Measurements from ENCODE around the gene MEIKIN. TPM values are rescaled to one million over a fixed set of nuclear protein-coding genes. Genes with fewer than 3 reads are reported as not detected.

MEIKIN gene
- total RNA-seq, 4 donors from 2014 or later: 0.60 to 14.8 TPM; not detected in 2

DNA sequence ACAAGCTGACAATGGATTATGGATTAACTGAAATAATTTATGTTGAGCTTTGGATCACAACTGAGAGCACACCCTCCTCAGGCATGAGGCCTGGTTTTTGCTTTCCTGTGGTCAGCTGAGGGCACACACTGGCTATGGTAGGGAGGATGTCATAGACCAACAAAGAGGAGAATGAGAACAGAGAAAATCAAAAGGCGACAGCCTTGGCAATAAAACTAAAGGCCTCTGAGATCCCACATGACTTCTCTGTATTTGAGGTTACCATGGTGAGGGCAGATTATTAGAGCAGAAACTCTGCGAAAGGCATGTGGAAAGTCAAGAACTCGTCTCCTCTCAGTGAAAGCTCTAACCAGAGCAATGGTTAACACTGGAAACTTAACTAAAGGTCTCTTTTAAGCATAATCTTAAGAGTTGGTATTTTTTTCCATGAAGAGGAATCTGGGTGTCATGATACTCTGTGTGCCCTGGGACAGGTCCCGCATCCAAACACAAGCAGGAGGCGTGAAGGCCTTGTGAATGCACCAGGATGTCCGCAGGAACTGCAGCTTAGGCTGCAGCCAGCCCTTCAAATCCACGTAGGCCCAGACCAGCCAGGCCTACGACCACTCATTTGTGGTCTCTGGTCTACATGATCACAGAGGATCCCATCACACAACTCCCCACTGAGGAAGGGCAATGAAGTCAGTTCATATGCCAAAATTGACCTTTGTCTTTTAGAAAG lies 12.4 kb upstream of the MEIKIN start:
- no peak for ATAC-seq (ENCODE audit: low FRiP score)
- DNase-seq (ENCODE audit: low spot score): no peak
- TF ChIP-seq, protein P1, sequence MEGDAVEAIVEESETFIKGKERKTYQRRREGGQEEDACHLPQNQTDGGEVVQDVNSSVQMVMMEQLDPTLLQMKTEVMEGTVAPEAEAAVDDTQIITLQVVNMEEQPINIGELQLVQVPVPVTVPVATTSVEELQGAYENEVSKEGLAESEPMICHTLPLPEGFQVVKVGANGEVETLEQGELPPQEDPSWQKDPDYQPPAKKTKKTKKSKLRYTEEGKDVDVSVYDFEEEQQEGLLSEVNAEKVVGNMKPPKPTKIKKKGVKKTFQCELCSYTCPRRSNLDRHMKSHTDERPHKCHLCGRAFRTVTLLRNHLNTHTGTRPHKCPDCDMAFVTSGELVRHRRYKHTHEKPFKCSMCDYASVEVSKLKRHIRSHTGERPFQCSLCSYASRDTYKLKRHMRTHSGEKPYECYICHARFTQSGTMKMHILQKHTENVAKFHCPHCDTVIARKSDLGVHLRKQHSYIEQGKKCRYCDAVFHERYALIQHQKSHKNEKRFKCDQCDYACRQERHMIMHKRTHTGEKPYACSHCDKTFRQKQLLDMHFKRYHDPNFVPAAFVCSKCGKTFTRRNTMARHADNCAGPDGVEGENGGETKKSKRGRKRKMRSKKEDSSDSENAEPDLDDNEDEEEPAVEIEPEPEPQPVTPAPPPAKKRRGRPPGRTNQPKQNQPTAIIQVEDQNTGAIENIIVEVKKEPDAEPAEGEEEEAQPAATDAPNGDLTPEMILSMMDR (IDR thresholded peaks at IDR 0.05): no peak

DNA sequence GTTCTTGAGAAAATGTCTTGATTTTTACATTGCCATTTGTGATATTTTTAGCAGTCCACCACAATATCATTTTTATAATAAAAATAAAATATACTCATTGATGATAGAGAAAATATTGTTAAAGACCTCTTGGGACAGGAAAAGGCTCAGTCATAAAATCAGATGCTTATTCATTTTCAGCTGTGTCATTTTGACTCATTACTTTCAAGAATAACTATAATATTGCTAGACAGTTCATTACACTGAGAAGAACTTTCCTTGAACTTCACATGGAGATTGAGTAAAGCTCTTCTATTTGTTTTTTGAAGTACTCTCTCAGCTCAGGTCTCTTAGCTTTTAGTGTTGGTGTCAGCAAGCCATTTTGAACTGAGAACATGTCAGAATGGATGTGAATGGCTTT lies 8.5 kb upstream of the MEIKIN start:
- ATAC-seq (ENCODE audit: low FRiP score): no peak
- no peak for DNase-seq (ENCODE audit: low spot score)
- TF ChIP-seq, protein P1 (IDR thresholded peaks at IDR 0.05): no peak

DNA sequence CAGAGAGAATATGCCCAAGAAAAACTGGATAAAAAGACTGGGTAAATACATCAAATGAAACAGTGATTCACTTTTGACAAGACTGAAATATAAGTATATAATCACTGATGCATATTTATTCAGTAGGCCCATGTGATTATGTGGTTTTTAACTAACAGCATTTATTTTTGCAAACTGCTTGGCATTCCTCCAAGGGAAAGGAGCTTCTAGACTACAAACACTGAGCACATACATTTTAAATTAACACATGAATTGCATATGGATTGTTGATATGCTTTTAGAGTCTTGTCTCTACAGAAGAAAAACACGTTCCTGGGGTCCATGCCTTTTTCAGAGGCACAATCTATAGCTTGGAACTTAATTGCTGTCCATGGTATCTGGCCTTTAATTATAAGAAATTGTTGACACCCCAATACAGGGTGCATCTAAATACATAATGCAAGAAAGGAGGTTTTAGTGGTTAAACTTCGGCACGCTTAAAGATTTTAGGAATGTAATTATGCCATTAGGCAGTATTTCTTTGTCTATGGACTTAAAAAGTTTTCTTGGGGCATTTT lies 6.9 kb upstream of the MEIKIN start:
- no peak for DNase-seq (ENCODE audit: low spot score)
- ATAC-seq (ENCODE audit: low FRiP score): no peak
- TF ChIP-seq, protein P1 (IDR thresholded peaks at IDR 0.05): no peak

- no peak for ATAC-seq (ENCODE audit: low FRiP score)
- TF ChIP-seq, protein P1 (IDR thresholded peaks at IDR 0.05): no peak
- no peak for DNase-seq (ENCODE audit: low spot score)
Measured at GRCh38 chr5:131950706-131951105, 5.2 kb upstream of the MEIKIN start.

DNA sequence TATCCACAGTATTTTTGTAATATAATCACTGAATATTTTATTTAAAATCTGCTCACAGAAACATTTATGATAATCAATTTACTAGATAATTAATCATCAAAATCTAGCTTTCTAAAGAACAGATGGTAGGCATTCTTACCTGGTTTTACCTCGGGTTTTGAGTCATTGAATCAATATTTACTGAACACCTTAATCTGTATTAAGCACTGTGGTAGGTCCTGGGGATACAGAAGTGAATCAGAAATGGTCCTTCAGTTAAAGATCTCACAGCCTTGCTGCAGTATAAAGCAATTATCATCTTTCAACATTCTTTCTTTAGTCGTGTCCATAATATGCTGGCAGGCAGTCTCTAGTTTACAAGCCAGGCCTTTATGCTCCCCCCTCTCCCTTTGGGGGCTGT lies 2.0 kb upstream of the MEIKIN start:
- TF ChIP-seq, protein P1 (IDR thresholded peaks at IDR 0.05): no peak
- no peak for ATAC-seq (ENCODE audit: low FRiP score)
- DNase-seq (ENCODE audit: low spot score): no peak

DNA sequence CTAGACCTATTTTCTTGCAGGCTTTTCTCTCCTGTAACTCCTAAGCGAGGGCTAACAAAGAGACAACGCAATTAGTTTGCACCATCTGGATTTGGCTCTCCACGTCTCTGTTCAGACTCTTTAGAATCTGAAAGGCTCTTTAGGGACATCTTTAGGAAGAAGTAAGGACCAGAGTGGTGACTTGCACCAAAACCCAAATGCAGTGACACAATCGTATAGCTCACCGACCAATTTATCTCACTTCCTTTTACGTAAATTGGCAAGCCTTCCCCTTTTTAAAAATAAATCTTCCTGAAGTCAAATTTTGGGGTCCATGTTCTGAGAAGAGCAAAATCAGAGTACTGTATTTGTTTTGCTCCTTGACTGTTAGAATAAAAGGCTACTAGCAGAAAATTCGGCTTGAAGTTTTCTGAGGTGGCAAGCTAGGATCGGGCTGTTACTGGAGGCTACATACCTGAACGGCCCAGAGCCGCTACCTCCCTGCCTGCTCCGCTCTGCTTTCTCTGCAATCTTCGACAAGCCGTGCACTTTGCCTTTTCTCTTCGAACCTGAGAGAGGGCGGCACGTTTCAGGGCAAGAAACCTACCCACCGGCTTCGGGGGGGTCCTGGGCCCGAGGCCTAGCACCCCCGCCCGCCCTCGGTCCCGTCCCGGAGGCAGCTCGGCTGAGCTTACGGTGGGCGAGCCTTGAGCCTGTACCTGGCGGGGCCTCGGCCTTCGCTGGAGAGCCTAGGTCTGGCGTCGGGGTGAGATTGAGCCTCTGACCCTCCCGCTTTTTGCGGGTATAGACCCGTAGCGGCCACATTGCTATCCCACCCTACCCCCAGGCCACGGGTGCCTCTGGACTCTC lies 537 bp downstream of the MEIKIN start:
- ATAC-seq (ENCODE audit: low FRiP score) (no peak), DNase-seq (ENCODE audit: low spot score) (no peak)
- TF ChIP-seq, protein P1 (IDR thresholded peaks at IDR 0.05): no peak
